H7 (cell line): ENCODE data around the gene MYO10. TPM values are rescaled to one million over a fixed set of nuclear protein-coding genes. Genes with fewer than 3 reads are reported as not detected.
A peak's percentile ranks its signal among the peaks of the same experiment; 100 is the strongest.

ENCODE experiments used
- DNase-seq: peaks from one replicate; pipeline ENCODE4 v3.0.0; 2012
- H3K27me3 ChIP-seq: 2 replicates; pipeline ENCODE4 v1.6.0; 2011; ENCODE audit warnings: mild to moderate bottlenecking, low read length; ENCODE audit not compliant: control insufficient read depth, insufficient read depth
- H3K36me3 ChIP-seq: replicated peaks from 2 replicates; pipeline ENCODE4 v1.5.1; 2011; ENCODE audit warnings: low read length; ENCODE audit not compliant: control insufficient read depth, insufficient read depth
- H3K4me3 ChIP-seq: 2 replicates; pipeline ENCODE4 v1.5.1; 2011; ENCODE audit warnings: low read depth, mild to moderate bottlenecking, control low read depth, low read length, moderate library complexity; ENCODE audit not compliant: insufficient read depth
- total RNA-seq: library from RNA; depleted of rRNA; stranded (reverse); fragments of >200 nt; shearing (Covaris generic); gene quantifications from 2 replicates; pipeline ENCODE4 v1.2.3, GENCODE V29; 2014

Gene MYO10
- total RNA-seq, 1 experiment from 2014 or later, result 36.3 TPM

DNA sequence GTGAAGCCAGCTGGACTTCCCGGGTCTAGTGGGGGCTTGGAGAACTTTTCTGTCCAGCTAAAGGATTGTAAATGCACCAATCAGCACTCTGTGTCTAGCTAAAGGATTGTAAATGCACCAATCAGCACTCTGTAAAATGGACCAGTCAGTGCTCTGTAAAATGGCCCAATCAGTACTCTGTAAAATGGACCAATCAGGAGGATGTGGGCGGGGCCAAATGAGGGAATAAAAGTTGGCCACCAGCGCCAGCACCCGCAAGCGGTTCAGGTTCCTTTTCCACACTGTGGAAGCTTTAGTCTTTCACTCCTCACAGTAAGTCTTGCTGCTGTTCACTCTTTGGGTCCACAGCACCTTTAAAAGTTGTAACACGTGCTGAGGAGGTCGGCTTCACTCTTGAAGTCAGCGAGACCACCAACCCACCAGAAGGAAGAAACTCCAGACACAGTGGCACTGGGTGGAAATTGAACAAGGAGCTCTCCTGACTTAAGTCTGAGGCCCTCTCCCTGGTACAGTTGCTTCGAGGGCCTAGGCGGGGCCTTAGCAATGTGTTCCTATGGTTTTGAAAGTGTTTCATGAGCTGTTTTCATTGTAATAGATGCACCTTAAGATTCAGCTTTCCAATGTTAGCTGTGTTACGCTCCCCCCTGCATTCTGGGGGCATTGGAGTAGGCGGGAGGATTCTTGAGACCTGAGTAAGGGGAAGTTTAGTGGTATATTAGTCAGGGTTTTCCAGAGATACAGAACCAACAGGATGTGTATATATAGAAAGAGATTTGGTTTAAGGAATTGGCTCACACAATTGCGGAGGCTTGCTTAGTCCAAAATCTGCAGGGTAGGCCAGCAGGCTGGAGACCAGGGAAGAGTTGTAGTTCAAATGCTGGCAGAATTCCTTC is 21.5 kb upstream of the MYO10 start:
- H3K36me3 ChIP-seq, result no peaks in the 10 kb centered on the region
- H3K27me3 ChIP-seq, result no peaks in the 10 kb centered on the region
- no peak overlapping the region for H3K4me3 ChIP-seq
- DNase-seq, result no peak

DNA sequence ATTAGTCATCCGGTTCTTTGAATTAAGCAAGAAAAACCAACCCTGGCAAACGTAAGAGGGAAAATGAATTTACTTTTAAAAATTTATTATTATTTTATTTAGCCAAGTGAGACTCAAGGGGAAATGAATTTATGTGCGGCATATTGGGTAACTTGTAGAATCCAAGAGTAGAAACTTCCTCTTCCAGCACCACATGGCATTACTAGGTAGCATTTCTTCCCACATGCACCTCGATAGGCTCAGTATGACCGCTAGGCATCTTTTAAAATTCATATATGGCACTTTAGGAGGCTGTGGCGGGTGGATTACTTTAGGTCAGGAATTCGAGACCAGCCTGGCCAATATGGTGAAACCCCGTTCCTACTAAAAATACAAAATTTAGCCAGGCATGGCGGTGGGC is 17.6 kb upstream of the MYO10 start:
- Histone ChIP-seq H3K27me3 (no peaks in the 10 kb centered on the region), H3K4me3 (no peak overlapping the region), H3K36me3 (no peaks in the 10 kb centered on the region)
- no peak for DNase-seq

DNA sequence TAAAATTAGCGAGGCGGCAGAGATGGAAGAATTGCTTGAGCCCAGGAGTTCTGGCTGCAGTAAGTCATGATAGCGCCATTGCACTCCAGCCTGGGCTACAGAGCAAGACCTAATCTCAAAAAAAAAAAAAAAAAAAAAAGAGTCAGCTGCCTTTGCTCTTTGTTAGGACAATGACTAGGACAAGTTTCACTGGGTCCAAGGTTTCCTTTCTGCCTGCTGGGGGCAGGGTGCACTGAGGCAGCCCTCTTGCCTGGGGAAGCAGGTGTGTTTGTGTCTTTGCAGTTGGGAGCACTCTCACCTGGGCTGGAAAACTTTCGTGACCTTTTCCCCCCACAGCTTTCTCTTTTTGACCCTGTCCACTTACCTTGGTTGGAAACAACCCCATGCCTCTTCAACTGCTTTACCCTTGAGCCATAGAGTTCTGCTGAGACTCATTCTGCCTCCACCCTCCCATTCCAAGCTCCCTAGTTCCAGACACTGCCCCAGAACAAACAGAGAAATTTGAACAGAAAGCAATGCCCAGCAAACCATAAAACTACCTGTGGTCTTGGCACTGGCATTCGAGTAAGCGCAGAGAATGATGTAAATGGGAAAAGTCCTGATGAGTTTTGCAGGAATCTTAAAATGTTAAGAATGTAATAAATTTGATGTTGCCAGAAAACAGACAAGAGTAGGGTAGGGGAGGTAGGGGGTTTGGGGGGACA is 17.0 kb upstream of the MYO10 start:
- no peaks in the 10 kb centered on the region for H3K27me3 ChIP-seq
- H3K4me3 ChIP-seq, result no peak overlapping the region
- H3K36me3 ChIP-seq, result no peaks in the 10 kb centered on the region
- DNase-seq, result peak; percentile 35

DNA sequence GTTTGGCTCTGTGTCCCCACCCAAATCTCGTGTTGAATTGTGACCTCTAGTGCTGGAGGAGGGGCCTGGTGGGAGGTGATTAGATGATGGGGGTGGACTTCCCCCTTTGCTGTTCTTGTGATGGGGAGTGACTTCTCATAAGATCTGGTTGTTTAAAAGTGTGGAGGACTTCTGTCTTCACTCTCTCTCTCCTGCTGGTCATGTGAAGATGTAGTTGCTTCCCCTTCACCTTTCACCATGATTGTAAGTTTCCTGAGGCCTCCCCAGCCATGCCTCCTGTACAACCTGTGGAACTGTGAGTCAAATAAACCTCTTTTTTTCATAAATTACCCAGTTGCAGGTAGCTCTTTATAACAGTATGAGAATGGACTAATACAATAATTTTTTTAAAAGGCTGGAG is 10.6 kb upstream of the MYO10 start:
- no peak for DNase-seq
- H3K27me3 ChIP-seq, result no peaks in the 10 kb centered on the region
- H3K36me3 ChIP-seq, result no peaks in the 10 kb centered on the region
- H3K4me3 ChIP-seq, result no peak overlapping the region

DNA sequence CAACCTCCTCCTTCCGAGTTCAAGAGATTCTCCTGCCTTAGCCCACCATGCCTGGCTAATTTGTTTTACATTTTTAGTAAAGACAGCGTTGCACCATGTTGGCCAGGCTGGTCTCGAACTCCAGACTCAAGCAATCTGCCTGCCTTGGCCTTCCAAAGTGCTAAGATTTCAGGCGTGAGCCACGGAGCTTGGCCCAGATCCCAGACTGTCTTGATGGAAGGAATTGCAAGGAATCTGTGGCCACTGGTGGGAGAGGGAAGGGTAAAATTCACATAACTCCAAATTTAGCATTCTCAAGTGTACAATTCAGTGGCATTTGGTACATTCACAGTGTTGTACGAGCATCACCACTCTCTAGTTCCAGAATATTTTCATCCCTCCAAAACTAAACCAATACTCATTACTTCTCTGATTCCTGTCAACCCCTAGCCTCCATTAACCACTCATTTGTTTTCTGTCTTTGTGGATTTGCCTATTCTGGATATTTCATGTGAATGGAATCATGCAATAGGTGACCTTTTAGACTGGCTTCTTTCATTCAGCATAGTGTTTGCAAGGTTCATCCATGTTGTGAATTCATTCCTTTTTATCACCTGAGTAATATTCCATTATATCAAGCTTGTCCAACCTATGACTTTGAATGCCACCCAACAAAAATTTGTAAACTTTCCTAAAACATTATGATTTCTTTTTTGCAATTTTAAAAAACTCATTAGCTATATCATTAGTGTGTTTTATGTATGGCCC is 8.9 kb upstream of the MYO10 start:
- Histone ChIP-seq H3K36me3 (no peaks in the 10 kb centered on the region), H3K4me3 (no peak overlapping the region), H3K27me3 (no peaks in the 10 kb centered on the region)
- DNase-seq, result no peak

DNA sequence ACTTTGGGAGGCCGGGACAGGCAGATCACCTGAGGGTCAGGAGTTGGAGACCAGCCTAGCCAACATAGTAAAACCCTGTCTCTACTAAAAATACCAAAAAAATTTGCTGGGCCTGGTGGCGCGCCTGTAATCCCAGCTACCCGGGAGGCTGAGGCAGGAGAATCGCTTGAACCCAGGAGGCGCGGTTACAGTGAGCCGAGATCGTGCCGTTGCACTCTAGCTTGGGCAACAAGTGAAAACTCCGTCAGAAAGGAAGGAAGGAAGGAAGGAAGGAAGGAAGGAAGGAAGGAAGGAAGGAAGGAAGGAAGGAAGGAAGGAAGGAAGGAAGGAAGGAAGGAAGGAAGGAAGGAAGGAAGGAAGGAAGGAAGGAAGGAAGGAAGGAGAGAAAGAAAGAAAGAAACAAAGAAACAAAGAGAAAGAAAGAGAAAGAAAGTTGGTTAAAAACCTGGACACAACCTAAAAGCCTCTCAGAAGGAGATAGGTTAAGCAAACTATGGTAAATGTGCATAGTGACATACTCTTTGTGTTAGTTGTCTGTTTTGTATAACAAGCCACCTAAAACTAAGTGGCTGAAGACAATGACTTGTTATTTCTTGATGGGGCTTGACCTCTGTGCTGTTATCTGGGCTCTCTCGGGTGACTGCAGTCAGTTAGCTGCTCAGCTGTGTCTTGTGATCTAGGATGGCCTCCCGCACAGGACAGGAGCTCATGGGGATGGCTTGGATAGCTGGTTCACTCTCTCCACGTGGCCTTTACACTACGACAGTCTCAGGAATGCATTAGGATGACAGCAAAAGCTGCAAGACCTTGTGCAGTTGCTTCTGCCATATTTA is 8.0 kb upstream of the MYO10 start:
- H3K27me3 ChIP-seq, result no peaks in the 10 kb centered on the region
- no peak overlapping the region for H3K4me3 ChIP-seq
- no peak for DNase-seq
- no peaks in the 10 kb centered on the region for H3K36me3 ChIP-seq

DNA sequence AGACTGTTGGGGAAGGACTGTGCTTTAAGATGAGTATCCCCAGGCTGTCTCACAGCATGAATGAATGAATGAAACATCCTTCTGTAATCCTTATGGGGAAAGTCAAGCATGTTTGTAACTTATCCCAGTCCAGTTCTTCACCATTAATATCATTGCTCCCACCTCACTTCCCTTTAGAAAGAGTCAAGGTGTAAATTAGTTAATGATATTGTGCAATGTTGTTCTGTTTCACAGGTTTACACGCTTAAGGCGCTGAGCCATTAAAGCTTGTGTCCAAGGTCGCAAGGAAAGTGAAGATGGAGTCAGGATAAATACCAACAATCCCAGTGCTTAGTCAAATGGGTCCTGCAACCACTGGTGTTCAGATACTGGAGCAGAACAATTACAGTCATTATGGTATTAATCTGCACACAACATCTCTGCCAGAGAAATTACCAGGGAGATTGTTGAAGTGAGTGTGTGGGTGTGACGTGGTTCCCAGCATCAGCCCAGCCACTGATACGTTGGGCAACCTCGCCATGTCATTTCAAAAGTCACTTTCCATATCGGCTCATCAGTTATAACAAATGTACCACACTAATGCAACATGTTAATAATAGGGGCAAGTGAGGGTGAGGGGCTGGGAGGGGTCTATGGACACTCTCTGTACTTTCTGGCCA is 1.5 kb upstream of the MYO10 start:
- Histone ChIP-seq H3K36me3 (no peaks in the 10 kb centered on the region), H3K4me3 (no peak overlapping the region), H3K27me3 (peaks cover 30% of the 10 kb centered on the region)
- no peak for DNase-seq

DNA sequence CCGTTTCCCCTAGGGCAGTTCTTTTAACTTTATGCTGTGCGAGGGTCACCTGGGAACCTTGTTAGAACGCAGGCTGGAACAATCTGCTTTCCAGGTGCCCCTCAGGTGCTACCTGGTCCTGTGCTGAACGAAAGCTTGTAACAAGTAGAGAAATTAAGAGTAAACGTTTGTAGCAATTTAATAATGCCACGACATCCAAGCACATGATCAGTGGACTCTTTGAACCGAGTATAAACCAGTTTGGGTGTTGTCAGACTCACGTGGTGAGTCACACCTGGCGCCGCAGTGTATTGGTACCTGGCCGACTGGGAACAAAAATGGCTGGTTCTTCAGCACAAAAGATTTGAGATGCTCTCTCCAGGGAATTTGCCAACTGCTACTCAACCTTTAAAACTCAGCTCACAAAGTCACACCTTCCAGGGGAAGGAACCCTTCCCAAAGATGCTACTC is 926 bp upstream of the MYO10 start:
- DNase-seq, result no peak
- peak overlapping the region; percentile 65 for H3K4me3 ChIP-seq
- H3K27me3 ChIP-seq, result peaks cover 30% of the 10 kb centered on the region
- no peaks in the 10 kb centered on the region for H3K36me3 ChIP-seq

DNA sequence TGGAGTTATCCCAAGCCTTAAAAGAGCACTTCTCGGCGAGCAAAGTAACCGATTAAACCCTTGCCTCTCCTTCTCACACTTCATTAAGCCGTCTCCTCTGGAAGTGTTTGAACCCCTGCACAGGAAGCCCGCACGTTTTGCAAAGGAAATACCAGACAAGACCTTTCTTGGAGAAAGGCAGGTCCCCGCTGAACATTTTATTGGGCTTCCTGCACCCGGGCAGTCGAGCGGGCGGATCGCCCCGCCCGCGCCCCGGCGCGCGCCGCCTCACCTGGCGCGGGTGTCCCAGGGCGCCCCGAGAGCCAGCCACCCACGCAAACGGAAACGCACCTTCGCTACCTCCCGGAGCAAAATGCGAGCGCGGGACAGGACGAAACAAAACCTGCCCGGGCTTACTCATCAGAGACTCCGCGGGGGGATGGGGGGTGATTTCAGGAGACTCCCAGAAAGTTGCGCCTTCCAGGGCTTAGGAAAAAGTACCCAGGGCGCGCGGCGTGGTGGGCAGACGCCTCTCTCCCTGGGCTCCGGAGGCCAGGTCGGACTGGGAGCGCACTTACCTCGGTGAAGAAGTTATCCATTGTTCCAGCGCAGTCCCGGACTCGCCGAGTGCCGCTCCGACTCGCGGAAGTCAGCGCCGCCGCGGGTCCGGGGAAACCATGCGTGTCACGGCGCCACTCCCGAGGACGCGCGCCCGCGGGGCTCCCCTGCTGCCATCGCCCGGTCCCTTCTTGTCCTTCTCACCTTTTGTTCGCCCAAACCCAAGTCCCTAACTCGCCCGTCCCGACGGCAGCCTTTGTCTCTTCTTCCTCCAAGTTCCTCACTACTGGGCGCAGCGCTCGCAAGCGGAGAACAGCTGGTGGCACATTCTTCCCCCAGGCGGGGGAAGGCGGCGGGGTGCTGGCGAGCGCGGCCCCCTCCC is 598 bp downstream of the MYO10 start:
- DNase-seq, result peak; percentile 75
- Histone ChIP-seq H3K36me3 (no peaks in the 10 kb centered on the region), H3K27me3 (peaks cover 30% of the 10 kb centered on the region), H3K4me3 (peak overlapping the region; percentile 89)

DNA sequence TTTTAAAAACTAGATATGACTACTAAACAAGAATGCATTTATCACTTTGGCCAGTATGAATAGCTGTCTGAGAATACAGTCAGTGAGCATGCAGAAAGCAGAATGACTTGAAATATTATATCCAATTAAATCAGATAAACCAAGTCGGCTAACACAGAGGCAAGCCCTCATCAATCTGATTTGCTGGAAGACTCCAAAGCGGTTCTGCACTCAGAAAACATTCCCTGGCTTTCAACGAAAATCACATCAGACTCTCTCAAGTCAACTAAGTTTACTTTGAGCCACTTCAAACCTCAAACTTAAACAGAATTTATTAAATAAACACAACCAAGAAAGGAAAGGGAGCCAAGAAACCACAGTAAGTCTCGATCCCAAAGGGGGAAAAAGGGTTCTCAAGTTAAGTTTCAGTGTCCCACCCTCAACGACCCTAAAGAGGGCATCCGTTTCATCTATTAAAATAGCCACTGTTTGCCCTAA is 1.4 kb downstream of the MYO10 start:
- Histone ChIP-seq H3K27me3 (peaks cover 30% of the 10 kb centered on the region), H3K4me3 (peak overlapping the region; percentile 89), H3K36me3 (no peaks in the 10 kb centered on the region)
- DNase-seq, result no peak

DNA sequence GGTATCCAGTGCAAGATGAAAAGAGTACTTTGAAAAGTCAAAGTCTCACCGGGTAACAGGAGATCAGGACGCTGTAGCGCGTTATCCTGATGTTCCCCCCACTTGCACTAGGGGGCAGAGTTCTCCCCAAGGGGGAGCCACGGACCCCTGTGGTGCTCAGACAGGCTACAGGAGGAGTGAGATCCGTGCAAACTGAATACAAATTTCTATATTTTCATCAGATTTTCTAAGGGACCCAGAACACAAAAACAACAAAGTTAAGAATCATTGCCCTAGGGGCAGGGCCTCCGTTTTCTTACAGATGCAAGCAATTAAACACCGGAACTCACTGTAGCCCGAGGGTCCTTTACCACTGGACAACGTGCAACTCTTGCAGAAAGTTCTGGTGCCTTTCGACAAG is 2.0 kb downstream of the MYO10 start:
- DNase-seq, result peak; percentile 88
- peaks cover 30% of the 10 kb centered on the region for H3K27me3 ChIP-seq
- H3K36me3 ChIP-seq, result no peaks in the 10 kb centered on the region
- H3K4me3 ChIP-seq, result peak overlapping the region; percentile 89

DNA sequence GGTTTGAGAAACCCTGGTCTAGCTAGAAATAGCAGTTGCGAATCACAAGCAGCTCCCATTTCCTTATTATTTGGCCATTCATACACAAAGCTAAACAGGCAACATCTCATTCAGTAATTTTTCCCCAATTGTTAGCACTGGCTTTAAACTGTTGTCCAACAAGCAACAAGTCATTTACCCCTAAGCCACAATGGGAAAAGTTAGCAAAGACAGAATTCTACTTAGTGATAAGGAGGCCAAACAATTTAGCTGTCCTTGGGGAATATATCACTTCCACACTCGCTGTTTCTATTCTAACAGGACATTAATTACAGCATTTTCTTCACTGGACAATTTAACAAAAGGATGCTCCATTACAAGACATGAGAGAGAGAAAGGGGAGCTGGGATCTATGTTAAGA is 2.8 kb downstream of the MYO10 start:
- H3K4me3 ChIP-seq, result peak overlapping the region; percentile 6; the same call in 1 of the 2 replicates
- H3K36me3 ChIP-seq, result no peaks in the 10 kb centered on the region
- H3K27me3 ChIP-seq, result peaks cover 30% of the 10 kb centered on the region
- no peak for DNase-seq

DNA sequence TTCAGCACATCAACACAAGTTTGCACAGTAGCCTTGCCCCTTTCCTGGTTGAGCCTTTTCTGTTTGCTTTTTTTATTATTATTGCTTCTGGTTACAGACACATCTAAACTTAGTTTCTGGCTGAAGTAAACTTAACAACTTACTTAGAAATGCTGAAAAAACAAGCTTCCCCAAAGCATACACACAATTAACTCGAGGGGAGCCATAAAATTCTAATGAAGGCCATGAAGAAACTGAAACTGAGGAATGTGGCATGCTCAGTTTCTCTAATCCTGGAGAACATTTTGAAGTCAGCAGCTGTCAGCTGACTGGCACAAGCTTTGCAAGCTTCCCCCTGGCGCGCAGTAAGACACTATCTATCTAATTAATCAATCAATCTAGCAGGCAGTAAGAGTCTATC is 3.7 kb downstream of the MYO10 start:
- H3K36me3 ChIP-seq, result no peaks in the 10 kb centered on the region
- no peak for DNase-seq
- H3K27me3 ChIP-seq, result peaks cover 24% of the 10 kb centered on the region
- no peak overlapping the region for H3K4me3 ChIP-seq
